GM23338 (cell line): ENCODE measurements around the gene RNU1-2. TPM values are rescaled to one million over a fixed set of nuclear protein-coding genes. Genes with fewer than 3 reads are reported as not detected.
"Not testable (repeated sequence)": the region's sequence is repeated elsewhere in the genome, so short reads cannot be mapped to it uniquely, and the experiment has no call there.

Experiments used
- ATAC-seq: fragments of 200-7000 bp; cut with Tn5 transposase; 3 replicates; pipeline ENCODE4 v1.9.1; 2020
- DNase-seq: peaks from one replicate; pipeline ENCODE4 v3.0.0-alpha.2; 2015; ENCODE audit warnings: low spot score
- H2AFZ ChIP-seq: fragments of 200-600 bp; sonication (generic); 2 replicates; pipeline ENCODE4 v1.8.0; 2016; ENCODE audit warnings: antibody characterized with exemption, mild to moderate bottlenecking, moderate library complexity
- H3F3A ChIP-seq: fragments of 200-600 bp; sonication (generic); replicated peaks from 2 replicates; pipeline ENCODE4 v1.8.0; 2017; ENCODE audit warnings: antibody characterized with exemption, mixed run types, low read depth
- H3K27ac ChIP-seq: fragments of 200-600 bp; sonication (generic); 2 replicates; pipeline ENCODE4 v1.6.1; 2016; ENCODE audit warnings: low read depth
- H3K27me3 ChIP-seq: fragments of 200-600 bp; sonication (generic); 2 replicates; pipeline ENCODE4 v1.8.0; 2016; ENCODE audit warnings: mild to moderate bottlenecking, mixed run types, moderate library complexity; ENCODE audit not compliant: insufficient read depth
- H3K36me3 ChIP-seq: fragments of 200-600 bp; sonication (generic); 2 replicates; pipeline ENCODE4 v1.8.0; 2016; ENCODE audit warnings: mild to moderate bottlenecking; ENCODE audit not compliant: insufficient read depth
- H3K4me1 ChIP-seq: fragments of 200-600 bp; sonication (generic); 2 replicates; pipeline ENCODE4 v1.8.0; 2016; ENCODE audit warnings: mild to moderate bottlenecking, moderate library complexity; ENCODE audit not compliant: insufficient read depth
- H3K4me2 ChIP-seq: fragments of 200-600 bp; sonication (generic); 2 replicates; pipeline ENCODE4 v1.7.1; 2017; ENCODE audit warnings: mixed run types
- H3K4me3 ChIP-seq: fragments of 200-600 bp; sonication (generic); 2 replicates; pipeline ENCODE4 v1.6.1; 2016; ENCODE audit warnings: mixed run types
- H3K79me2 ChIP-seq: fragments of 200-600 bp; sonication (generic); replicated peaks from 2 replicates; pipeline ENCODE4 v1.8.0; 2017; ENCODE audit warnings: mild to moderate bottlenecking; ENCODE audit not compliant: insufficient read depth
- H3K9me2 ChIP-seq: fragments of 200-600 bp; sonication (generic); 2 replicates; pipeline ENCODE4 v1.8.0; 2017; ENCODE audit not compliant: insufficient read depth
- H4K20me1 ChIP-seq: fragments of 200-600 bp; sonication (generic); replicated peaks from 2 replicates; pipeline ENCODE4 v1.8.0; 2017; ENCODE audit warnings: mild to moderate bottlenecking; ENCODE audit not compliant: insufficient read depth
- H3K27ac Mint-ChIP-seq: 2 replicates; pipeline ENCODE4 v1.8.0; 2020; ENCODE audit warnings: inconsistent platforms, mild to moderate bottlenecking, moderate library complexity, mixed read lengths
- H3K27me3 Mint-ChIP-seq: 3 replicates; pipeline ENCODE4 v1.8.0; 2022; ENCODE audit warnings: low read depth, mild to moderate bottlenecking, moderate library complexity, mixed read lengths, inconsistent platforms; ENCODE audit not compliant: insufficient read depth, poor library complexity
- H3K36me3 Mint-ChIP-seq: 3 replicates; pipeline ENCODE4 v1.8.0; 2021; ENCODE audit warnings: low read depth, mild to moderate bottlenecking, inconsistent platforms, moderate library complexity, mixed read lengths
- H3K4me1 Mint-ChIP-seq: 3 replicates; pipeline ENCODE4 v1.8.0; 2020; ENCODE audit warnings: mild to moderate bottlenecking, inconsistent platforms, mixed read lengths
- H3K4me3 Mint-ChIP-seq: 3 replicates; pipeline ENCODE4 v1.8.0; 2021; ENCODE audit warnings: moderate library complexity, mild to moderate bottlenecking, inconsistent platforms, mixed read lengths
- H3K9me3 Mint-ChIP-seq: 3 replicates; pipeline ENCODE4 v1.8.0; 2020; ENCODE audit warnings: moderate library complexity, mild to moderate bottlenecking, inconsistent platforms, mixed read lengths
- CREB1 ChIP-seq: fragments of 250-450 bp; sonication (Bioruptor Pico); IDR thresholded peaks from 2 replicates; pipeline ENCODE4 v1.5.0; 2020; ENCODE audit warnings: low read depth, mild to moderate bottlenecking, moderate library complexity
- EZH2 ChIP-seq: fragments of 200-600 bp; sonication (generic); IDR thresholded peaks from one replicate; pipeline ENCODE4 v1.8.0; 2017; ENCODE audit warnings: antibody characterized with exemption, mild to moderate bottlenecking, low read depth; ENCODE audit not compliant: unreplicated experiment
- NANOG ChIP-seq: IDR thresholded peaks from 2 replicates; pipeline ENCODE4 v1.6.1; 2016; ENCODE audit warnings: antibody characterized with exemption, borderline replicate concordance
- POLR2AphosphoS5 ChIP-seq: IDR thresholded peaks from 2 replicates; pipeline ENCODE4 v1.6.1; 2016; ENCODE audit warnings: antibody characterized with exemption, low read depth
- ZNF114 ChIP-seq: fragments of 250-450 bp; sonication (Bioruptor Pico); IDR thresholded peaks from 2 replicates; pipeline ENCODE4 v1.5.0; 2020; ENCODE audit warnings: mild to moderate bottlenecking, moderate library complexity
- polyA plus RNA-seq: library from polyadenylated mRNA; unstranded; fragments of >200 nt; fragmentation: Nextera tagmentation; extraction: Ambion mirVana; gene quantifications from 2 replicates; pipeline ENCODE4 v1.2.1, GENCODE V29; 2016
- total RNA-seq: library from RNA; depleted of rRNA; stranded (reverse); fragments of >200 nt; shearing (Covaris generic); gene quantifications from 2 replicates; pipeline ENCODE4 v1.2.3, GENCODE V29; 2014
- TF ChIP-seq, protein P1 (sequence below): IDR thresholded peaks from 2 replicates; pipeline ENCODE4 v1.6.1; 2016; ENCODE audit warnings: antibody characterized with exemption
- TF ChIP-seq, protein P2 (sequence below), 2 experiments: fragments of 200-600 bp in 1 of 2; sonication (generic) in 1 of 2; conservative IDR thresholded peaks; 2 replicates each; pipeline versions ENCODE4 v1.5.1 to v1.6.1; 2016 to 2017; ENCODE audit warnings: antibody characterized with exemption in 2 of 2, low read depth in 2 of 2, mild to moderate bottlenecking in 2 of 2, moderate library complexity in 1 of 2
- TF ChIP-seq, protein P3 (sequence below): IDR thresholded peaks from one replicate; pipeline ENCODE4 v1.6.1; 2018; ENCODE audit warnings: antibody characterized with exemption; ENCODE audit not compliant: unreplicated experiment

Gene RNU1-2
- total and polyA plus RNA-seq, 2 experiments from 2014 or later = not detected

DNA sequence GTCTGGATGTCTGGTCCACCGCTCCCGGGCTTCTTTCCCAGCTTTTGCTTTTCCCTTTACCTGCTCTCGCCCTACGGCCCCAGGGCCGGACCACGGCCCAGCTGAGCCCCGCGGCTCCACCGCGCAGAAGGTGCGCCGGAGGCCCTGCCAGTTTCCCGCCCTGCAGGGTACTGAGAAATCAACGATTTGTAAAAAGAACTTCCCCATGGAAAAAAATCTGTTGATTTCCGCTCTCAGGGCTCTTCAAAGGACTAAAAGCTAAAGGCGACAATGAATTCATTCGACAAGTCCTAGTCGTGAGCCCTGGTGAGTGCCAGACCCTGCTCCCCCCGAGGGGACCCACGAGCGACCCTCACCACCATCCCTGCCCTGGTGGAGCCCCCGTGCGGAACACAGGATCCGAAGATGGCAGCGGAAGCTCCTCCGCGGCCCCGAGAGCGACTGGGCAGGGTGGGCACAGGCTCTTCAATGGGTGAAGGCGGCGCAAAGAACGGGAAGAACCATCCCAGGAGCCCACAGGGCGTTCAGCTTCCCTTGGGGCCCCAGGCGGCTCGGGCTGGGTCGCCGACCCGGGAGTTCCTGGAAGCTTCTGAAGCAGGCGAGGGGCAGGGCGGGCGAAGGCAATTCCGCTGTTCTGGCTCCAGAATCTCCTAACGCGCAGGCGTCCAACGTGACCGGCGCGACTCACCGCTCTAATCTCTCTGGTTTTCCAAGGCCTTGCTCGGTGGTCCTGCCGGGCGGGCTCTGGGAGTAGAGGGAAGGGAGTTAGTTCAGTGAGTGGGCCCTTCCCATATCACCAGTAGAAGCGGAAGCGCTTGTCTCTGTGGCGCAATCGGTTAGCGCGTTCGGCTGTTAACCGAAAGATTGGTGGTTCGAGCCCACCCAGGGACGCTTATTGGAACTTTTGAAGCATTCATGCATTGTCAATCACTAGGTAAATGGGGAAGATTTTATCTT, 6.6 kb upstream of the RNU1-2 start (continued):
- TF ChIP-seq, protein P1, sequence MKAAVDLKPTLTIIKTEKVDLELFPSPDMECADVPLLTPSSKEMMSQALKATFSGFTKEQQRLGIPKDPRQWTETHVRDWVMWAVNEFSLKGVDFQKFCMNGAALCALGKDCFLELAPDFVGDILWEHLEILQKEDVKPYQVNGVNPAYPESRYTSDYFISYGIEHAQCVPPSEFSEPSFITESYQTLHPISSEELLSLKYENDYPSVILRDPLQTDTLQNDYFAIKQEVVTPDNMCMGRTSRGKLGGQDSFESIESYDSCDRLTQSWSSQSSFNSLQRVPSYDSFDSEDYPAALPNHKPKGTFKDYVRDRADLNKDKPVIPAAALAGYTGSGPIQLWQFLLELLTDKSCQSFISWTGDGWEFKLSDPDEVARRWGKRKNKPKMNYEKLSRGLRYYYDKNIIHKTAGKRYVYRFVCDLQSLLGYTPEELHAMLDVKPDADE = peak; percentile 75; the same call in 1 of the 2 replicates
- TF ChIP-seq ZNF114 (CRISPR knock-in tag) (no peak), CREB1 (CRISPR knock-in tag) (0 out of 2 replicates have a peak, but pooled peaks have one; percentile 0), EZH2 (no peak), POLR2AphosphoS5 (peak; percentile 69), NANOG (0 out of 2 replicates have a peak, but pooled peaks have one; percentile 29)
- TF ChIP-seq, protein P2, sequence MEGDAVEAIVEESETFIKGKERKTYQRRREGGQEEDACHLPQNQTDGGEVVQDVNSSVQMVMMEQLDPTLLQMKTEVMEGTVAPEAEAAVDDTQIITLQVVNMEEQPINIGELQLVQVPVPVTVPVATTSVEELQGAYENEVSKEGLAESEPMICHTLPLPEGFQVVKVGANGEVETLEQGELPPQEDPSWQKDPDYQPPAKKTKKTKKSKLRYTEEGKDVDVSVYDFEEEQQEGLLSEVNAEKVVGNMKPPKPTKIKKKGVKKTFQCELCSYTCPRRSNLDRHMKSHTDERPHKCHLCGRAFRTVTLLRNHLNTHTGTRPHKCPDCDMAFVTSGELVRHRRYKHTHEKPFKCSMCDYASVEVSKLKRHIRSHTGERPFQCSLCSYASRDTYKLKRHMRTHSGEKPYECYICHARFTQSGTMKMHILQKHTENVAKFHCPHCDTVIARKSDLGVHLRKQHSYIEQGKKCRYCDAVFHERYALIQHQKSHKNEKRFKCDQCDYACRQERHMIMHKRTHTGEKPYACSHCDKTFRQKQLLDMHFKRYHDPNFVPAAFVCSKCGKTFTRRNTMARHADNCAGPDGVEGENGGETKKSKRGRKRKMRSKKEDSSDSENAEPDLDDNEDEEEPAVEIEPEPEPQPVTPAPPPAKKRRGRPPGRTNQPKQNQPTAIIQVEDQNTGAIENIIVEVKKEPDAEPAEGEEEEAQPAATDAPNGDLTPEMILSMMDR (conservative IDR thresholded peaks at IDR 0.05; ENCODE audit: low read depth in 2 of 2) = peak; percentile 39 to 43
- TF ChIP-seq, protein P3, sequence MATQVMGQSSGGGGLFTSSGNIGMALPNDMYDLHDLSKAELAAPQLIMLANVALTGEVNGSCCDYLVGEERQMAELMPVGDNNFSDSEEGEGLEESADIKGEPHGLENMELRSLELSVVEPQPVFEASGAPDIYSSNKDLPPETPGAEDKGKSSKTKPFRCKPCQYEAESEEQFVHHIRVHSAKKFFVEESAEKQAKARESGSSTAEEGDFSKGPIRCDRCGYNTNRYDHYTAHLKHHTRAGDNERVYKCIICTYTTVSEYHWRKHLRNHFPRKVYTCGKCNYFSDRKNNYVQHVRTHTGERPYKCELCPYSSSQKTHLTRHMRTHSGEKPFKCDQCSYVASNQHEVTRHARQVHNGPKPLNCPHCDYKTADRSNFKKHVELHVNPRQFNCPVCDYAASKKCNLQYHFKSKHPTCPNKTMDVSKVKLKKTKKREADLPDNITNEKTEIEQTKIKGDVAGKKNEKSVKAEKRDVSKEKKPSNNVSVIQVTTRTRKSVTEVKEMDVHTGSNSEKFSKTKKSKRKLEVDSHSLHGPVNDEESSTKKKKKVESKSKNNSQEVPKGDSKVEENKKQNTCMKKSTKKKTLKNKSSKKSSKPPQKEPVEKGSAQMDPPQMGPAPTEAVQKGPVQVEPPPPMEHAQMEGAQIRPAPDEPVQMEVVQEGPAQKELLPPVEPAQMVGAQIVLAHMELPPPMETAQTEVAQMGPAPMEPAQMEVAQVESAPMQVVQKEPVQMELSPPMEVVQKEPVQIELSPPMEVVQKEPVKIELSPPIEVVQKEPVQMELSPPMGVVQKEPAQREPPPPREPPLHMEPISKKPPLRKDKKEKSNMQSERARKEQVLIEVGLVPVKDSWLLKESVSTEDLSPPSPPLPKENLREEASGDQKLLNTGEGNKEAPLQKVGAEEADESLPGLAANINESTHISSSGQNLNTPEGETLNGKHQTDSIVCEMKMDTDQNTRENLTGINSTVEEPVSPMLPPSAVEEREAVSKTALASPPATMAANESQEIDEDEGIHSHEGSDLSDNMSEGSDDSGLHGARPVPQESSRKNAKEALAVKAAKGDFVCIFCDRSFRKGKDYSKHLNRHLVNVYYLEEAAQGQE = no peak

DNA sequence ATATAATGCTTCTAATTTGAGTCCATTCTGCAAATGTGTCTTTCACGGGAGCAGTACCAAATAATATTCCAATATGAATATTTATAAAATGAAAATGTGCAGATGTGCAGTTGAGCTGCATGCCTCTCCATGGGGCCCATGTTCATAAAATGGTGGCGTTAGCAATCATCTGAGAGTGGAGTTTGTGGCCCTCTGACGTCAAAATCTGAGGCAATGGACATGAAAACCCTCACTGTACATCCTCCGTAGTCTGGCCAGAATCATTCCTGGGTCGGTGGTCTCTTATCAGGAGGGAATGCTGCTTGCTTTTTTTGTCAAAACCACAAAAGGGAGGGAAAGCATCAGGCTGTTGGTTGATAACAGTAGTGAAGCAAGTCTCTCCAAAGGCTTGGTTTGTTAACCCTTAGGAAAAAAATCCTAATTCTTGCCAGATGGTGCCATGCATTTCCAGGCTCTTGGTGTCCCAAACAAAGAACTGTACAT, 5.2 kb upstream of the RNU1-2 start:
- Histone ChIP-seq H3F3A (peaks cover 24% of the 10 kb centered on the region; the same call in 1 of the 2 replicates), H3K4me1 (peaks cover 11% of the 10 kb centered on the region)
- H3K79me2 ChIP-seq, ATAC-seq, H3K9me3 Mint-ChIP-seq, H2AFZ ChIP-seq, H3K9me2 ChIP-seq, H3K27ac Mint-ChIP-seq, H3K36me3 Mint-ChIP-seq, H3K4me2 ChIP-seq, H3K36me3 ChIP-seq, DNase-seq, H3K4me3 ChIP-seq, H3K27ac ChIP-seq, H4K20me1 ChIP-seq, H3K27me3 ChIP-seq: not testable (repeated sequence)
- Mint-ChIP-seq H3K4me3 (peak overlapping the region; percentile 80; the same call in 1 of the 3 replicates), H3K27me3 (peaks cover 17% of the 10 kb centered on the region), H3K4me1 (peaks cover 32% of the 10 kb centered on the region)

DNA sequence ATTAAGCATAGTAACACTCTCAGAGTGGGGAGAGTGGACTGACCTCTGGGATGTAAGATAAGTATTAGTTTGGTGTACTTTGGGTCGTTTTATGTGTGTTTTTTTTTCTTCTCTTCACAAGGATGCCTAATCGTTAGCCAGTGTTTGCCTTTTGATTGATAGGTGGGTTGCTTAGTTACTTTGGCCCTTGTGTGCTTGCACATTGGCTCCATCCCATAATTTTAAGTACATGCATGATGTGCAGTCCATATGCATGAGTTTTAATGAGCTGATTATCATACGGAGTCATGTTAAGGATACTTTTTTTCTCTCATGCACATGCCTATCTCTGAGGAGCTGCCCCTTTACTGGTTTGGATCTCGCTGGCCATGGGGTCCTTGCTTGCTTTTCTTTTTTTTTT, 4.7 kb upstream of the RNU1-2 start:
- not testable (repeated sequence) for H3K27me3 ChIP-seq, DNase-seq, H3K36me3 Mint-ChIP-seq, H3K4me2 ChIP-seq, ATAC-seq, H3K9me3 Mint-ChIP-seq, H3K36me3 ChIP-seq, H3K4me3 ChIP-seq, H4K20me1 ChIP-seq, H3K79me2 ChIP-seq, H3K4me3 Mint-ChIP-seq, H2AFZ ChIP-seq, H3K27ac Mint-ChIP-seq, H3K9me2 ChIP-seq, H3K27ac ChIP-seq
- peaks cover 28% of the 10 kb centered on the region for H3K4me1 Mint-ChIP-seq
- peaks cover 20% of the 10 kb centered on the region for H3K27me3 Mint-ChIP-seq
- H3K4me1 ChIP-seq = peaks cover 11% of the 10 kb centered on the region
- H3F3A ChIP-seq = peaks cover 24% of the 10 kb centered on the region; the same call in 1 of the 2 replicates

DNA sequence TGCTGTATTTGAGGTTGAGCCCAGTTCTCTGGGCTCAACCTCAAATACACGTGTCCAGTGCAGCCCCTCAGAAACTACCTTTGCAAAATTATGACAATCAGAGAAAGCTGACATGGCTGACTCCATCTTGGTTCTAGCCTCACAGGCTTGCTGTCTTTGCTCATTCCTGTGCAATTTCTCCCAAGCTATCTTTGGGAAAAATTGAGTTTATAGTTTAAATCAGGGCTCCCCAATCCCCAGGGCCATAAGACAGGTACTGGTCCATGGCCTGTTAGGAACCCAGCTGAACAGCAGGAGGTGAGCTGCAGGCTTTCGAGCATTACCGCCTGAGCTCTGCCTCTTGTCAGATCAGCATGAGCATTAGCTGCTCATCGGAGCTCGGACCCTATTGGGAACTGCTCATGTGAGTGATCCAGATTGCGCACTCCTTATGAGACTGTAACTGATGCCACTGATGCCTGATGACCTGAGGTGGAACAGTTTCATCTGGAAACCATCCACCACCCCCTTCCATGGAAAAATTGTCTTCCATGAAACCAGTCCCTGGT, 2.7 kb upstream of the RNU1-2 start:
- H3K4me3 ChIP-seq, H3K36me3 ChIP-seq, H3K36me3 Mint-ChIP-seq, ATAC-seq, H3K4me2 ChIP-seq, H3K27ac Mint-ChIP-seq, H3K9me3 Mint-ChIP-seq, H4K20me1 ChIP-seq, H3K27ac ChIP-seq, H3K9me2 ChIP-seq, H3K27me3 ChIP-seq, H3K79me2 ChIP-seq, DNase-seq, H3K4me3 Mint-ChIP-seq: not testable (repeated sequence)
- peaks cover 12% of the 10 kb centered on the region for H3K4me1 ChIP-seq
- Mint-ChIP-seq H3K27me3 (peaks cover 22% of the 10 kb centered on the region), H3K4me1 (peaks cover 28% of the 10 kb centered on the region)
- H3F3A ChIP-seq = peaks cover 28% of the 10 kb centered on the region
- H2AFZ ChIP-seq = 0 out of 2 replicates have a peak overlapping the region, but pooled peaks have one; percentile 10
